ENCODE data around the gene TPPP2.
"Not testable (repeated sequence)": the region's sequence is repeated elsewhere in the genome, so short reads cannot be mapped to it uniquely, and the experiment has no call there.

The TPPP2 gene

GRCh38 chr14:21029917-21030316 lies at the start of gene TPPP2:
Gene TPPP2 (plus strand): TSS chr14:21030217. CDS start chr14:21030582, 365 bp downstream.
- no peak for DNase-seq (ENCODE audit: low read depth in 2 of 2)

DNA sequence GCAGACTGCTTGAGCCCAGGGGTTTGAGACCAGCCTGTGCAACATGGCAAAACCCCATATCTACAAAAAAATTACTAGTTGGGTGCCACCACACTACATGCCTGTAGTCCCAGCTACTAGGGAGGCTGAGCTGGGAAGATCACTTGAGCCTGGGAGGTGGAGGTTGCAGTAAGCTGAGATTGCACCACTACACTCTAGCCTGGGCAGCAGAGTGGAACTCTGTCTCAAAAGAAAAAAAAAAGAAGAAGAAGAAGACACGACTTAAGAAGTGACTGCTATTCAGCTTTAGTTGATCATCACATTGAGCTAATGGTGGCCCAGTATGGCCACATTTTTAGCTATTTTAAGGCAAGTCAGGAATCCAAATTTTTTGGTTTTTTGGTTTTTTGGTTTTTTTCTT lies 49.1 kb upstream of the TPPP2 start:
- DNase-seq (ENCODE audit: low read depth in 2 of 2) = no peak

DNA sequence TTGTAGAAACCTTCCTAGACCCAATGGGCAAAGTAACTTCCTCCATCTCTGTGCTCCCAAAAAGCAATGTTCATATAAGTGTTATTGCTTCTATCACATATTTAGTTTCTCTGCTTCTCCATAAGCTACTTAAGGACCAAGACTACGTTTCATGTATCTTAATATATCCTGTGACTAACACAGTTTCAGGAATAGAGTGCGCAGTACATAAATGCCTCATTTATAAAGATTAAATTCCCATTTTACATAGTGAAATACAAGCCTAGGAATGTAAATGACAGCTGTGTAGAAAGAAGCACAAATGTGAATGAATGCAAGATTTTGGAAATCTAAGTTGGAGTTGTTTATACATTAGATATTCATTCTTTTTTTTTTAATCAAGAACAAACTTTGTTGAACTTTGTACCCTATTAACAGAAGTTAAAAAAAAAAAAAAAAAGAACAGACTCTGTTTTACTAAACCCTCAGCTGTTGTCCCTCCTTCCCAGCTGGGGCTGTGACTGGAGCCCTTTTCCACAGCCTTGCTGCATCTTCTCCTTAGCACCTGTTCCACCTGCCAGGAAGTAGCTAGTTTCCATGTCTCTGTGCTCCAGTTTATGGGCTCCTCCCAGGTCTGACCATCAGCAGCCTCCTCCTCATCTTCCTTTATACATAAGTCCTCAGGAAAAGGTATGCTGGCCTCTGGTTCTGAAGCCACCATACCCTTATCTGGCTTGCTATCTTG lies 47.2 kb upstream of the TPPP2 start:
- DNase-seq (ENCODE audit: low read depth in 2 of 2) = no peak

DNA sequence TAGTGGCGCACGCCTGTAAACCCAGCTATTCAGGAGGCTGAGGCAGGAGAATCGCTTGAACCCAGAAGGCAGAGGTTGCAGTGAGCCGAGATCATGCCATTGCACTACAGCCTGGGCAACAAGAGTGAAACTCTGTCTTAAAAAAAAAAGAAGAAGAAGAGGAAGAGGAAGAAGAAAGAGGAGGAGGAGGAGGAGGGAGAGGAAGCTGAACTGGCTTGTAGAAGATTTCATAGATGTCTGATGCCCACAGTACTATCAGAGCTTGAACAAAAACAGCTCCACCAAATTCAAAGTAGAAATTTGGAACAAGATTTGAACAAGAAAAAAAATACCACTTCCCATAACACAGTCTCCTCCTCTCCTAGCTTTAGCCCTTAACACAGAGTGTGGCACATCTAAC lies 44.4 kb upstream of the TPPP2 start:
- DNase-seq (ENCODE audit: low read depth in 2 of 2) = not testable (repeated sequence)

DNA sequence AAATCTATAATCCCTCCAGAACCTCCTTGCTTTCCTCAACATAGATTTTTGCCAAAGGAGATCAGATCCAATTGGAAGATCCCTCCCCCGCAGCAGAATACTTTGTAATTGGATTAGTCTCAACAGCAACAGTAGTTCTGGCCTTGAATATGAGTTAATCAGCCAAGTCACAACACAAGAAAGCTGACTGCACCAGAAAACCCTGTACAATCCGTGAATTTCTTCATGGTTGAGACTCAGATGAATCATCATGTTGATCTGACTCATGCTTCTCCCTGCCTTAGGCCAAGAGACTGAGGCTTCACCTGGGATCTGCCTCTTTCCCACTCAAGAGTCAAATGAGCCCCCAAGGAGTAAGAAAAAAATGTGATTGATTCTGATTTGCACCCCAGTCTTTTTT lies 43.2 kb upstream of the TPPP2 start:
- no peak for DNase-seq (ENCODE audit: low read depth in 2 of 2)

- no peak for DNase-seq (ENCODE audit: low read depth in 2 of 2)
These were observed 41.1 kb upstream of the TPPP2 start for GRCh38 chr14:20988717-20989470.

DNA sequence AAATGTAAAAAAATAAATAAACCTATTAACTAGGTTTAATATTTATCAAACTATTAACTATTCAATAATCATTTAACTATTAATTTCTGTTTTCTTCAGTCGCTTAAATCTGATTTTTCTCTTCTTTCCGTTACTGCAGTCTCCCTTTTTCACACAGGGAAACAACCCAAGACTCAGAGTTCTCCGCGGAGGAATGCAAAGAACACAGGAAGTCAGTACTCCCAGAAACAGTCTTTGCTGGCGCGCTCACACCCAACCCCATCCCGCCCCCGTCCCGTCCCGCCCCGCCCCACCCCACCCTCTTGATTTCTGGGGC lies 40.6 kb upstream of the TPPP2 start:
- DNase-seq (ENCODE audit: low read depth in 2 of 2) = no peak

- DNase-seq (ENCODE audit: low read depth in 2 of 2) = peak; percentile 75 to 79
These were observed 40.0 kb upstream of the TPPP2 start, which contains the start of gene METTL17 for GRCh38 chr14:20989787-20990600. Gene METTL17 (plus strand): TSS chr14:20989980. CDS start chr14:20990003, 23 bp downstream.

GRCh38 chr14:20996521-20996920 lies 33.5 kb upstream of the TPPP2 start:
- no peak for DNase-seq (ENCODE audit: low read depth in 2 of 2)

- no peak for DNase-seq (ENCODE audit: low read depth in 2 of 2)
These were observed 32.9 kb upstream of the TPPP2 start for GRCh38 chr14:20997115-20997514.

DNA sequence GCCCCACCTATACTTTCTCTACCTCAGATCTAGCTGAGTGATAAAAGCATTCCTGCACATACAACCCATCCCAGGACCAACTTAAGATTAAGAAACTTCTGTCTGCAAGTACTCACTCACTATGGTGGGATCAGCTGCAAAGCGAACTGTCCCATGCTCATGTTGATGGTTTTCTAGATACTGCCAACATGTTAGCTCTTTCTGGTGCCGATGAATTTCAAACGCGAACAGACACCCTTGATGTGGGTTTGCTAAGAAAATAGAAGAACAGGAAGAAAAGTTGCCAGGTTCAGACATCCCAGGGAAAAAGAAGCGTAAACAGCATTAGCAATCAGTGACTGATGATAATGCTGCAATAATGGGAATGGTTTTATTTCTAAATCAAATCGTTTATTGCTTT lies 32.5 kb upstream of the TPPP2 start:
- DNase-seq (ENCODE audit: low read depth in 2 of 2) = no peak

DNA sequence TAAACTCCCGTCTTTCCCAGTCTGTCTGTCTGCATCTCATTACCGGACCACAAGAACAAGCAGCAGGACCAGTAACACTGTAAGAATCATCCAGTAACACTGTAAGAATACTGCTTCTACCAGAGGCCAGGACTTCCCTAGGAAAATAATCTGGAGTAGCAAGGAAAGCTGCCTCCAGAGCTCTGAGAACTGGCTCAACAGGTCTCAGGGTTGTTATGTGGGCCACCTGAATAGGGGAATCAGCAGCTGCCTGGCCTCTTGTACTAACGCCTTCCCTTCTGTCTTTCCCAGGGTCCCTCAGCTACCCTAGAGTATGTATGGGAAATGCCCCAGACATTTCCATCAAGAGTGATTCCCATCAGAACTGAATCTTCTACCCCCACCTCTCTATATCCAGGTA lies 31.9 kb upstream of the TPPP2 start:
- DNase-seq (ENCODE audit: low read depth in 2 of 2) = no peak

DNA sequence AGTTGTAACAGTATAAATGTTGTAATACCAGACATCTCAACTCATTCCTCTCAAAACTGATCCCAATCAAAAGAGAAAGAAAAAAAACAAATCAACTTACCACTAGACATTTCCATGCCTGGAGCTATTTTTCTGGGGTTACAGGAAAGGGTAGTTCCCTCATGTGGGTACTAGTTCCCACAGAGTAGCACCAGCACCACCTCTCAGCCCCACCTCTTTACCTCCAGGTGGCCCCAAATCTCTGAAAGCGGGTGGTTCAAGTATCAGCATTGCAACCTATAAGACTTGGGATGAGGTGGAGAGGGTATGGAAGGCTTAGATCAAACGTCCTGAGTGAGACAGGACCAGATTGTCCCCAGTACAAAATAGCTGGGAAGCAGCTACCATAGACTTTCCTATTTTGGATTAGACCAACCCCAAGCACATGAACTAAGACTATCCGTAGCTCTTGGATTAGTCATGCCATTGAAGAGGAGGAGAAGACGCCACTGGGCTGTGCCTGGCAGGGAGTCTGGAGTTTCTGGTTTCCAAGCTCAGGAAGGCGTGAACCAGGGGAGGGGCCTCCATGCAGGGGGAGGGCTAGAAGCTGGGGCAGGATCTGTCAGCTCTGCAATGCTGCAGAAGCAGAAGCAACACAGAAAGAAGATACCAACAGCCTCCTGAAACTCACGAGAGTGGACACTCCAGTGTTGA lies 31.2 kb upstream of the TPPP2 start, which contains the start of gene SLC39A2:
SLC39A2 (plus strand) TSS at position 620 of the 693 bp plus-strand sequence. CDS start 154 bp downstream, outside the sequence.
- DNase-seq (ENCODE audit: low read depth in 2 of 2) = no peak

GRCh38 chr14:20999591-20999990 lies 30.4 kb upstream of the TPPP2 start:
- no peak for DNase-seq (ENCODE audit: low read depth in 2 of 2)

DNA sequence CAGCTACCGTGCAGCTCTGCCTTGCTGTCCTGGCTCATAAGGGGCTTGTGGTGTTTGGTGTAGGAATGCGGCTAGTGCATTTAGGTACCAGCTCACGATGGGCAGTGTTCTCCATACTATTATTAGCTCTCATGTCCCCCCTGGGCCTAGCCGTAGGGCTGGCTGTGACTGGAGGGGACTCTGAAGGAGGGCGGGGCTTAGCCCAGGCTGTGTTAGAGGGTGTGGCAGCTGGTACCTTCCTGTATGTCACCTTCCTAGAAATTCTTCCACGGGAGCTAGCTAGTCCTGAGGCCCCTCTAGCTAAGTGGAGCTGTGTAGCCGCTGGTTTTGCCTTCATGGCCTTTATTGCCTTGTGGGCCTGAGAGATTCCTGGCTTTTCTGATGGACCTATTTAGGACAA lies 28.8 kb upstream of the TPPP2 start:
- DNase-seq (ENCODE audit: low read depth in 2 of 2) = no peak

DNA sequence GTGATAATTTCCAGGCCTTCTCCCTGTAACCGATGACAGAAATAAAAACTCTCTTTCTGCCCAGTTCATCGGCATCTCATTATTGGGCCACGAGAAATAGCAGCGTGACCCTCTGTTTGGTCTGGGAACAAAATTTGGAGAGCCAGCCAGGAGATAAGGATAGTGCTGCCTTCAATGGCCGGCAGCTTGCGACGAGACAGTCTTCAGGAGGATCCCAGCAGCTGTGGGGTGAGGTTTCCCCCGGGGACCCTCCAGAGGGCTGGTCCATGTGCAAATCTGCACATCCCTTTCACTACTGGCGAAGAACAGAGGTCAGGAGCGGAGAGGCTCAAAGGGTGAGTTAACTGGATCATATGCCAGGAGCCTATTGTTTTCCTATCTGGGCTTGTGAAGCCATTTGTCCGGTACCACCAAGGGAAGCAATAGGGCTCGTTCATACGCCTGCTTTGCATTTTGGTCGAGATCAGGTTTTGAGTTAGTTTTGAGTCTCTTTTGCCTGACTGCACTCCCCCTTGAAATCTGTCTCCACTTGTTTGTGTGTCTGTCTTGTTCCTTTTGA lies 26.1 kb upstream of the TPPP2 start:
- no peak for DNase-seq (ENCODE audit: low read depth in 2 of 2)

GRCh38 chr14:21009721-21010120 lies 20.3 kb upstream of the TPPP2 start:
- not testable (repeated sequence) for DNase-seq (ENCODE audit: low read depth in 2 of 2)

DNA sequence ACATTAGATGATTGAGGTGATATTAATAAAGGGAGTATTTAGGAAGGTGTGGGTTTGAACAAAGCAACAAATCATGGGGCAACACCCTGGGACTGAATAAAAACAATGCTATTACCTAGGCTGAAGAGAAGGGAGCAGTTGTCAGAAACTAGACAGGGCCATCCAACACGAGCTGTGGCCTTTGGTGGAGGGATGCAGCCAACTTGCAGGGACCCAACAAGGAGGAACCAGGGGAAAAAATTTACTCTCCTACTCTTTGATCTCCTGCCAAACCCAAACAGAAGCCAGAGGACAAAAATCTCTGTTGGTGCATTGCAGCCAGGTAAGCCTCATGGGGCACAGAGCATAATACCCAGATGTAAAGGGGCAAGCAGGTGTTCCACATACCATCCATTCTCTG lies 18.9 kb upstream of the TPPP2 start:
- DNase-seq (ENCODE audit: low read depth in 2 of 2) = no peak

DNA sequence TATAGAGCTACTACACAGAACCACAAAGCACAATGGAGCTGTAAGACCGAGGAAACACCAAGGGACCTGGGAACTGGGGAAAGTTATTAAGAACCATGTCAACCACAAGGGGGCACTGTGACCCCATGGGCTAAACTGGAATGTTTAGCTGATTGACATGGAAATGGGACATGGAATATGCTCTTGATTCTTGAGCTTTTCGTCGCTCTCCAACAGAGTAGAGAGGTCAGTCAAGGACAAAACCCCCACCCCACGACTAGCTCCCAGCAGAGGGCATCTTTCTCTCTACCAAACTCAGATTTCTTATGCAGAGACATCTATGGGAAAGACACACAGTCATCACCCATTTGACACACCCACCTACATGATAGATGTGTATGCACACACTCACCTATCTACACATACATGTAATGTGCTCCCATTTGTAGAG lies 15.2 kb upstream of the TPPP2 start:
- peak; percentile 59 to 67 for DNase-seq (ENCODE audit: low read depth in 2 of 2)

DNA sequence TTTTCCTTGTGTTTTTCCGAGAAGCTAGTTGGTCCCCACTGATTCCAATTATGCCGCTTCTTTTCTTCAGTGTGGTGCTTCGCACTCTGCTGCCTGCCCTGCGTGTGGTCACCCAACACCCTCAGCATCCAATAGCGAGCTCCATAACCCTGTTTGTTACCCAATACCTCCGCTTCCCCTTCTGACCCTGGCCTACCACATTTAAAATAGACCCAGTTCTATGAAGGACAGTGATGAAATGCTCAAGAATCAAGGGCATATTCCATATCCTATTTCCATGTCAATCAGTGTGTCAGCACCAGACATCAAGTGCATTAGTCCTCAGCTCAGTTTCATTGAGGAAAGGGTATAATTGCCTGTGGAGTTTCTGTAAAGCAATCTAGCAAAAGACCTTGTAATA lies 14.7 kb upstream of the TPPP2 start:
- DNase-seq (ENCODE audit: low read depth in 2 of 2) = no peak

- DNase-seq (ENCODE audit: low read depth in 2 of 2) = no peak
These were observed 13.4 kb upstream of the TPPP2 start for GRCh38 chr14:21016413-21017190.

All from stimulated activated CD8-positive, alpha-beta memory T cell treated with anti-CD3 and anti-CD28 coated beads, Interleukin-2, amount 100 ng/mL, for 48 hours (primary cell).